Astrocyte (in vitro differentiated cells and primary cell): ENCODE results near the gene CCDC43. TPM values are rescaled to one million over a fixed set of nuclear protein-coding genes. Genes with fewer than 3 reads are reported as not detected.

Source experiments
- DNase-seq: peaks from one replicate; pipeline ENCODE4 v3.0.0-alpha.2; 2010; ENCODE audit warnings: low read depth
- FAIRE-seq: peaks from 2 replicates; lab custom pipeline; 2011; peaks lifted over from hg19 to GRCh38; lab: Jason Lieb, UNC
- H2AFZ ChIP-seq: 2 replicates; pipeline ENCODE4 v1.6.0; 2012; ENCODE audit warnings: low read depth, low read length, inconsistent platforms
- H3K27ac ChIP-seq: 2 replicates; pipeline ENCODE4 v1.5.1; 2011; ENCODE audit warnings: low read depth, low read length, inconsistent platforms
- H3K27me3 ChIP-seq: 2 replicates; pipeline ENCODE4 v1.6.0; 2011; ENCODE audit warnings: low read length, inconsistent platforms; ENCODE audit not compliant: insufficient read depth
- H3K36me3 ChIP-seq: 2 replicates; pipeline ENCODE4 v1.5.1; 2011; ENCODE audit warnings: low read length, inconsistent platforms; ENCODE audit not compliant: insufficient read depth
- H3K4me1 ChIP-seq: 2 replicates; pipeline ENCODE4 v1.5.1; 2011; ENCODE audit warnings: low read length, inconsistent platforms; ENCODE audit not compliant: insufficient read depth
- H3K4me2 ChIP-seq: 2 replicates; pipeline ENCODE4 v1.6.0; 2012; ENCODE audit warnings: low read length, inconsistent platforms
- H3K4me3 ChIP-seq: 2 replicates; pipeline ENCODE4 v1.5.1; 2011; ENCODE audit warnings: low read depth, mild to moderate bottlenecking, low read length, inconsistent platforms; ENCODE audit not compliant: insufficient read depth
- H3K79me2 ChIP-seq: 2 replicates; pipeline ENCODE4 v1.6.0; 2012; ENCODE audit warnings: mild to moderate bottlenecking, low read length, inconsistent platforms; ENCODE audit not compliant: insufficient read depth
- H3K9ac ChIP-seq: 2 replicates; pipeline ENCODE4 v1.6.0; 2012; ENCODE audit warnings: mild to moderate bottlenecking, low read length, inconsistent platforms
- H3K9me3 ChIP-seq: 2 replicates; pipeline ENCODE4 v1.5.1; 2012; ENCODE audit warnings: low read depth, mild to moderate bottlenecking, low read length, inconsistent platforms; ENCODE audit not compliant: insufficient read depth
- H4K20me1 ChIP-seq: 2 replicates; pipeline ENCODE4 v1.6.0; 2012; ENCODE audit warnings: low read length, inconsistent platforms; ENCODE audit not compliant: insufficient read depth
- H3K27ac Mint-ChIP-seq: one replicate; pipeline ENCODE4 v1.8.0; 2021; ENCODE audit warnings: mild to moderate bottlenecking, mixed read lengths; ENCODE audit not compliant: unreplicated experiment
- H3K27me3 Mint-ChIP-seq: one replicate; pipeline ENCODE4 v1.8.0; 2021; ENCODE audit warnings: low read depth, mixed read lengths; ENCODE audit not compliant: unreplicated experiment
- H3K36me3 Mint-ChIP-seq: one replicate; pipeline ENCODE4 v1.8.0; 2021; ENCODE audit warnings: low read depth, mixed read lengths; ENCODE audit not compliant: unreplicated experiment
- H3K4me1 Mint-ChIP-seq: one replicate; pipeline ENCODE4 v1.8.0; 2021; ENCODE audit warnings: low read depth, mixed read lengths; ENCODE audit not compliant: unreplicated experiment
- H3K4me3 Mint-ChIP-seq: one replicate; pipeline ENCODE4 v1.8.0; 2021; ENCODE audit warnings: mild to moderate bottlenecking, moderate library complexity, mixed read lengths; ENCODE audit not compliant: unreplicated experiment
- H3K9me3 Mint-ChIP-seq: one replicate; pipeline ENCODE4 v1.8.0; 2021; ENCODE audit warnings: mild to moderate bottlenecking, mixed read lengths; ENCODE audit not compliant: unreplicated experiment
- EZH2 ChIP-seq: IDR thresholded peaks from 2 replicates; pipeline ENCODE4 v1.6.1; 2012; ENCODE audit warnings: mild to moderate bottlenecking, low read length, inconsistent platforms; ENCODE audit not compliant: insufficient read depth
- total RNA-seq: library from RNA; stranded (reverse); gene quantifications from 2 replicates; pipeline ENCODE4 v1.2.1, GENCODE V29; 2021
- TF ChIP-seq, protein P1 (sequence below): IDR thresholded peaks from 2 replicates; pipeline ENCODE4 v1.5.1; 2011; ENCODE audit warnings: low read depth, mild to moderate bottlenecking, inconsistent platforms, low read length, moderate library complexity; ENCODE audit not compliant: insufficient read depth

CCDC43 gene
- total RNA-seq, 1 donor from 2014 or later, result 31.9 TPM

DNA sequence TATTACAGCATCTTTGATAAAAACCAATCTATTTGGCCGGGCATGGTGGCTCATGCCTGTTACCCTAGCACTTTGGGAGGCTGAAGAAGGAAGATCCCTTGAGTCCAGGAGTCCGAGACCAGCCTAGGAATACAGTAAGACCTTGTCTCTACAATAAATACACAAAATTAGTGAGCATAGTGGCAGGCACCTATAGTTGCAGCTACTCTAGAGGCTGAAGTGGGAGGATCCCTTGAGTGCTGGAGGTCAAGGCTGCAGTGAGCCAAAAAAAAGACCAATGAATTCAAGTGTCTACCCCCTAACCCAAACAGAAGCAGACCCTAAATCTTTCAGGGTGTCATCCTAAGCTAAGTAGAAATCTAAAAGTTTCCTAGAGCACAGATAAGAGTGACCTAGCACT lies 40.6 kb downstream of the CCDC43 start:
- Histone ChIP-seq H3K9ac (no peak overlapping the region), H3K9me3 (no peaks in the 10 kb centered on the region), H3K4me1 (no peaks in the 10 kb centered on the region), H2AFZ (no peak overlapping the region), H3K79me2 (no peaks in the 10 kb centered on the region), H3K27me3 (peaks cover 6% of the 10 kb centered on the region), H3K4me3 (no peak overlapping the region), H3K27ac (no peak overlapping the region), H3K36me3 (no peaks in the 10 kb centered on the region), H4K20me1 (no peaks in the 10 kb centered on the region), H3K4me2 (no peak overlapping the region)
- no peak overlapping the region for H3K27ac Mint-ChIP-seq
- no peaks in the 10 kb centered on the region for H3K4me1 Mint-ChIP-seq
- H3K27me3 Mint-ChIP-seq, result peaks cover 21% of the 10 kb centered on the region
- TF ChIP-seq, protein P1, sequence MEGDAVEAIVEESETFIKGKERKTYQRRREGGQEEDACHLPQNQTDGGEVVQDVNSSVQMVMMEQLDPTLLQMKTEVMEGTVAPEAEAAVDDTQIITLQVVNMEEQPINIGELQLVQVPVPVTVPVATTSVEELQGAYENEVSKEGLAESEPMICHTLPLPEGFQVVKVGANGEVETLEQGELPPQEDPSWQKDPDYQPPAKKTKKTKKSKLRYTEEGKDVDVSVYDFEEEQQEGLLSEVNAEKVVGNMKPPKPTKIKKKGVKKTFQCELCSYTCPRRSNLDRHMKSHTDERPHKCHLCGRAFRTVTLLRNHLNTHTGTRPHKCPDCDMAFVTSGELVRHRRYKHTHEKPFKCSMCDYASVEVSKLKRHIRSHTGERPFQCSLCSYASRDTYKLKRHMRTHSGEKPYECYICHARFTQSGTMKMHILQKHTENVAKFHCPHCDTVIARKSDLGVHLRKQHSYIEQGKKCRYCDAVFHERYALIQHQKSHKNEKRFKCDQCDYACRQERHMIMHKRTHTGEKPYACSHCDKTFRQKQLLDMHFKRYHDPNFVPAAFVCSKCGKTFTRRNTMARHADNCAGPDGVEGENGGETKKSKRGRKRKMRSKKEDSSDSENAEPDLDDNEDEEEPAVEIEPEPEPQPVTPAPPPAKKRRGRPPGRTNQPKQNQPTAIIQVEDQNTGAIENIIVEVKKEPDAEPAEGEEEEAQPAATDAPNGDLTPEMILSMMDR, result no peak
- no peak for TF ChIP-seq EZH2
- no peaks in the 10 kb centered on the region for H3K9me3 Mint-ChIP-seq
- H3K4me3 Mint-ChIP-seq, result no peak overlapping the region
- DNase-seq, result no peak
- FAIRE-seq, result no peak
- no peaks in the 10 kb centered on the region for H3K36me3 Mint-ChIP-seq

DNA sequence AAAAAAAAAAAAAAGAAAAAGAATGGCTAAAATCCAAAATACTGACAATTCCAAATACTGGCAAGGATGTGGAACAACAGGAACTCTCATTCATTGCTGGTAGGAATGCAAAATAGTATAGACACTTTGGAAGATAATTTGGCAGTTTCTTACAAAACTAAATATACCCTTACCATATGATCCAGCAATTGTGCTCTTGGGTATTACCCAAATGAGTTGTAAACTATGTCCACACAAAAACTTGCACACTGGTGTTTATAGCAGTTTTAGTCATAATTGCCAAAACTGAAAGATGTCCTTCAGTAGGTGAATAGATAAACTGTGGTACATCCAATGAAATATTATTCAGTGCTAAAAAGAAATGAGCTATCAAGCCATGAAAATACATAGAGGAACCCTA lies 41.8 kb downstream of the CCDC43 start:
- Histone ChIP-seq H3K4me3 (no peak overlapping the region), H2AFZ (no peak overlapping the region), H3K4me1 (no peaks in the 10 kb centered on the region), H3K9ac (no peak overlapping the region), H3K79me2 (no peaks in the 10 kb centered on the region), H3K27ac (no peak overlapping the region), H4K20me1 (no peaks in the 10 kb centered on the region), H3K27me3 (peaks cover 6% of the 10 kb centered on the region), H3K9me3 (no peaks in the 10 kb centered on the region), H3K4me2 (no peak overlapping the region), H3K36me3 (no peaks in the 10 kb centered on the region)
- H3K27me3 Mint-ChIP-seq, result peaks cover 20% of the 10 kb centered on the region
- H3K4me1 Mint-ChIP-seq, result no peaks in the 10 kb centered on the region
- H3K27ac Mint-ChIP-seq, result no peak overlapping the region
- no peaks in the 10 kb centered on the region for H3K36me3 Mint-ChIP-seq
- TF ChIP-seq, protein P1, result no peak
- TF ChIP-seq EZH2, result no peak
- FAIRE-seq (no peak), DNase-seq (no peak)
- no peaks in the 10 kb centered on the region for H3K9me3 Mint-ChIP-seq
- H3K4me3 Mint-ChIP-seq, result no peak overlapping the region

DNA sequence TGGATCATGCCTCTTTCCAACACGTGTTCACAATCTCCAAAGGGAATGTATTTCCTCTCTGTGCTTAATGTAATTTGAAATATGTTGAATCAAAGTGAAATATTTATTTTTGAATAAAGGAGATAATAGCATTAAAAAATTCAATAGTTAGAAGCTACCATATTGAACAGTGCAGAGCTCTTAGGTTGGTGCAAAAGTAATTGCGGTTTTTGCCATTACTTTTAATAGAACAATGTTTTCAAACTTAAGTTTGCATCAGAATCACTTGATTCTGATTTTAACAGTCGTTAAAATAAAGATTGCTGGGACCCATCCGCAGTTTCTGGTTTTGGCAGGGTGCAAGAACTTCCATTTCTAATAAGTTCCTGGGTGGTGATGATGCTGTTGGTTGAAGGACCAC lies 43.3 kb downstream of the CCDC43 start:
- no peaks in the 10 kb centered on the region for H3K9me3 Mint-ChIP-seq
- H3K27me3 Mint-ChIP-seq, result peaks cover 26% of the 10 kb centered on the region
- no peak overlapping the region for H3K4me3 Mint-ChIP-seq

More for the DNA sequence above, 43.3 kb downstream of the CCDC43 start:
- H3K4me1 ChIP-seq, result no peaks in the 10 kb centered on the region
- no peak overlapping the region for H3K4me2 ChIP-seq
- no peak overlapping the region for H3K9ac ChIP-seq
- no peak overlapping the region for H2AFZ ChIP-seq
- H3K36me3 ChIP-seq, result no peaks in the 10 kb centered on the region
- Mint-ChIP-seq H3K36me3 (no peaks in the 10 kb centered on the region), H3K4me1 (no peaks in the 10 kb centered on the region), H3K27ac (no peak overlapping the region)
- FAIRE-seq (no peak), DNase-seq (no peak)
- TF ChIP-seq, protein P1, result no peak
- no peak for TF ChIP-seq EZH2
- H3K4me3 ChIP-seq, result no peak overlapping the region
- H4K20me1 ChIP-seq, result no peaks in the 10 kb centered on the region
- H3K79me2 ChIP-seq, result no peaks in the 10 kb centered on the region
- no peak overlapping the region for H3K27ac ChIP-seq
- peaks cover 6% of the 10 kb centered on the region for H3K27me3 ChIP-seq
- no peaks in the 10 kb centered on the region for H3K9me3 ChIP-seq
